HG02763 (cell line): ENCODE results near the gene KLHL30.

Experiments
- ATAC-seq: cut with Tn5 transposase; IDR thresholded peaks from one replicate; pipeline ENCODE4 v1.9.1; 2021; ENCODE audit warnings: mild to moderate bottlenecking, moderate library complexity; ENCODE audit not compliant: unreplicated experiment

The KLHL30 gene

GRCh38 chr2:238144262-238144661, 5.8 kb downstream of the KLHL30 start:
- no peak for ATAC-seq

- ATAC-seq = no peak
These were observed 6.6 kb downstream of the KLHL30 start for GRCh38 chr2:238145046-238145445.

DNA sequence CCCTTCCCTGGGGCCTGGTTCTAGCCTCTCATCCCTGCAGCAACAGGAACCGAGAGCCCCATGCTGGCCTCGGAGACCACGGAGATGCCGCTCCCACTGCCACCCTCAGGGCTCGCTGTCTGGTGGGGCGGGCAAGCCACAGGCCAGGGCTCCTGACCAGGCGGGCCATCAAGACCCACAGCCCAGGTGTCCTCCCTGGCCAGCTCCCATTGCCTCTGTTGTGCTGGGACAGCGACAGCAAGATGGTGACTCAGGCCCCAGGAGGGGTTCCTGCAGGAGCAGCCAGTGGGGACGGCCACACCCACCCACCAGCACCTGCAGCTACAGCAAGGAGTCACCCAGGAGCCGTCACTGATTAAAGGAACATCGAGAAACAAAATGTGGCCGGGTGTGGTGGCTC, 7.4 kb downstream of the KLHL30 start:
- no peak for ATAC-seq

DNA sequence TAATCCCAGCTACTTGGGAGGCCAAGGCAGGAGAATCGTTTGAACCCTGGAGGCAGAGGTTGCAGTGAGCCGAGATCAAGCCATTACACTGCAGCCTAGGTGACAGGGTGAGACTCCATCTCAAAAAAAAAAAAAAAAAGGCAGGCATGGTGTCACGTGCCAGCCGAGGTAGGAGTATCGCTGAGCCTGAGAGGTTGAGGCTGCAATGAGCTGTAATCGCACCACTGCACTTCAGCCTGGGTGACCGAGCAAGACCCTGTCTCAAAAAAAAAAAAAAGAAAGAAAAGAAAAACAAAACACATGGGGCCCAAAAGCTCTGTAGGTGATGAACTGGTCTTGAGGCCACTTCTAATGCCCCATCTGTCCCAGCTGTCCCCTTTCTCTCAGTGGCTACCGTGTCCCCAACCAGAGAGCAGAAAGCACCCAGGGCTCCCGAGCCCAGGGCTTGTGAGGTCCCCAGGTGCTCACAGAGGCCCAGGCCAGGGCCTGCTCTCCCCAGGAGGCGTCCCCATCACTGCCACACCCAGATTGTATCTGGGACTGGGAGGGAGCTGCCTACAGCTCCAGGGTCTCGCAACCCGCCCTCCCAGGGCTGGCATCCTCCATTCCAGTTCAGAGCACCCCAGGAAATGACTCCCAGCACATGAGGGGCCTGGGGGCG, 8.5 kb downstream of the KLHL30 start:
- no peak for ATAC-seq

GRCh38 chr2:238148981-238149380, 10.5 kb downstream of the KLHL30 start:
- no peak for ATAC-seq

- ATAC-seq = no peak
These were observed 11.5 kb downstream of the KLHL30 start for GRCh38 chr2:238149841-238150572.

DNA sequence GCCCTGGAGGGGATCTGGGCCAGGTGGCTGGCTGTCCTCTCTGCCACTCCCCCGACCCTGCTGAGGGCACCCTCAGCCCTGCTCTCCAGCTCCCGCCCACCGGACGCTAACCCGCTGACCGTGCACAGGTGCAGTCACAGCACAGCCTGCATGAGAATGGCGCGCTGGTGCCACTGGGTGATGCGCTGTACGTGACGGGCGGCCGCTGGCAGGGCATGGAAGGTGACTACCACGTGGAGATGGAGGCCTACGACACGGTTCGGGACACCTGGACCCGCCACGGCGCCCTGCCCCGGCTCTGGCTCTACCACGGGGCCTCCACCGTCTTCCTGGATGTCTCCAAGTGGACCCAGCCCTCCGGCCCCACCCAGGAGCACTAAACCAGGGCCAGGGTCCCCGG, 12.2 kb downstream of the KLHL30 start:
- no peak for ATAC-seq

DNA sequence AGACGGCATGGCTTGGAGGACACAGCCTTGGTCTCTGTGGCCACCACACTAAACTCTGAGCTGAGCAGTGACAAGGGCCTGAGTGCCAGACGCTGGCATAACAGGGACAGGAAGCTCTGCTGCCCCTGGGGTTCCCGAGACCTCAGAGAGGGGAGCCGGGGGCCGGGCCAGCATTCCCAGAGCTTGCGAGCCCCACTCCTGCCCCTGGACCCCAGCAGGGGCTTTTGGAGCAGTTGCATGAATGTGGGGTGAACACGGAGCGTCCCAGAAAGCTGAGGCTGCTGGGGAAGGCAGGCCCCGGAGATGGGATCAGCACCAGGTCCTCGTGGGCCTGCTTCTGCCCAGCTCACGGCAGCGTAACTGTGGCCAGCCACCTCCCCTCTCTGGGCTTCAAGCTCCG, 12.7 kb downstream of the KLHL30 start:
- ATAC-seq = no peak

DNA sequence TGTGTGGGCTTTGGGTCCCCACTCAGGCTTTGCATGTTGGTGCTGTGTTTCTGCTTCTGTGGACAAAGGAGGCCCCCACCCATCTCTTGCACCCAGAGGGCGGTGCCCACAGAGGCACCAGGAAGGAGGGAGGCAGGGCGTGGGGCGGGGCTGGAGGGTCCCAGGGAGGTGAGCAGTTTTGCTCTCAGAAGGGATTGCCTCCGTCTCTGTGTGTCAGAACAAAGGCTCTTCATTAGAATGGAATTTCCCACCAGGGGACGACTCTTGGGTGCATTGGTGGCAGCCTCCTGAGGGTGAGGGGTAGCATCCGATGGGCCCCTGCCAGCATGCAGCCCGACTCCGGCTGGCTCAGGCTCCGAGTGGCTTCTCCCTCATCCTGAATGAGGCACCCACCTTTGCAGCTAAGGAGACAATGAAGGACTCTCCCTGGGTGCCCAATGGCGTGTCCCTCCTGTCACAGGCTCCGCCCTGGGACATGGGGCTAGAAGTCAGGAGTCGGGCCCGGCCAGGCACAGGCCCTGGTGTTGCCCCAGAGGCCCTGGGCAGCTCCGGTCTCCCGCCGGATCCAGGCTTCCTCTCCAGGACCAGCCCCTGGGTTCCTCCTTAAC, 13.3 kb downstream of the KLHL30 start:
- no peak for ATAC-seq

GRCh38 chr2:238152771-238153688, 14.6 kb downstream of the KLHL30 start:
- no peak for ATAC-seq

GRCh38 chr2:238154570-238154969, 16.1 kb downstream of the KLHL30 start:
- ATAC-seq = no peak

DNA sequence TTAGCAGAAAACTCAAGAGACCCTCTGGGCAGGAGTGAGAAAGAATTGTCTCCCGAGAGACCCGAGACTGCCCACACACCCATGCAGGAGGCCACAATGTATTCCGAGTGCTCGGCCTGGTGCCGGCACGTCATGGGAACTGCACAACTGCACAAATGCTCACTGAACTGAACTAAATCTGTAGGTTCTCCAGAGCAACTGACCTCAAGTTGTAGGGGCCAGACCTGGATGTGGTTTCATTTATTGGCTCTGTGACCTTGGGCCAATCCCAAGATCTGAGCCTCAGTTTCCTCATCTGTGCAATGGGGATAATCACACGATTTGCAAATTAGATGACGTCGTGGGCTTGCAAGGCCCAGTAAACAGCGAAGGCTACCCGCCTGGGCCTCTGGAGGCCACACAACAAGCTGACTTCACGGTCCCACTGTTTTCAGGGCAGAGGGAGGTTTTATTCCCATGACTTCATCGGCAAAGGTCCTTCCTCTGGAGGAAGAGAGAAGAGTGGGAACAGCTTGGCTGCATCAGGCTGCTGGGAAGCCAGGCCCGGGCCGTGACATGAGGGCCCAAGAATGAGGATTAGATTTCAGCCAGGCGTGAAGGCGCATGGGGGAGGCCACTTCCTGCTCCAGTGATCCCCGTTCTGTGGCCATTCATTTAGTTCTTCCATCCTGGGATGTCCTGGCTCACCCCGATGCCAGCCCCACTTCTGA, 16.7 kb downstream of the KLHL30 start:
- no peak for ATAC-seq

DNA sequence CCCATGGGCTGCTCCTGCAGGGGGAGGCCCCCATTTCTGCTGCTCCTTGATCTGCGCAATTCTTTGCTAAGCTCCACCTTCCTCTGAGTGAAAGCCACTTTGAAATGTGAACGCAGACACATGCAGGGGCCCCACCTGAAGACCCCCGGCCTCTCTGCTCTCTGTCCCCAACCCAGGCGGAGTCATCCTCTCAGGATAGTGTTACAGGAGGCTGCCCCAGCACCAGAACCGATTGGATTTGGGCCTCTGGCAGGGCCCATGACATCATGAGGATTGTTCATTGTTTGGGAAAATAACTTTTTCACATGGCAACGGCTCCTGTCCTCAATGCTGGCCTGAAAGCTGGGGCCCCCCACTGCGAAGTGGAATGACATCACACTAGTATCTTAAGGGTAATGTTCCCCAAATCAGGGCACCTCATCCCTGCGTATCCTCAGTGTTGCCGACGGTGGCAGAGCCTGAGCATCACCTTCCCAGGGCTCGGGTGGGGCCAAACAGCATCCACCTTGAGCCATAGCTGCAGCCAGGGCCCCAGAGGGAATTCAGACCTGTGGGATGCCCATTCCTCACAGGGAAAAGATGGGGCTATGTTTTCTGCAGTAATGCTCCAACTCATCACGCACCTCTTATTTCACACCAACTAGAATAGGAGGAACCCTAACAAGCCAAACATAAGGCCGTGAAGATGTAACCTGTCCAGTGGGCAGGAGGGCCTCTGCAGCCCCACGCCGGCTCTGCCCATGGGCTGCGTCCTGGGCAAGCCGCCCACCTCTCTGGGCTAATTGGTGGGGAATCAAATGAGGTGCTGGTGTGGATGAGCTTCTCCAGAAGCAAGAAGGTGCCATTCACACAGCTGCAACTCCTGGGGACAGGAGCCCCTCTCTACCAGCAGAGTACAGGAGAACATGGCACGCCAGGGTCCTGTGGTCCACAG, 17.6 kb downstream of the KLHL30 start:
- no peak for ATAC-seq

DNA sequence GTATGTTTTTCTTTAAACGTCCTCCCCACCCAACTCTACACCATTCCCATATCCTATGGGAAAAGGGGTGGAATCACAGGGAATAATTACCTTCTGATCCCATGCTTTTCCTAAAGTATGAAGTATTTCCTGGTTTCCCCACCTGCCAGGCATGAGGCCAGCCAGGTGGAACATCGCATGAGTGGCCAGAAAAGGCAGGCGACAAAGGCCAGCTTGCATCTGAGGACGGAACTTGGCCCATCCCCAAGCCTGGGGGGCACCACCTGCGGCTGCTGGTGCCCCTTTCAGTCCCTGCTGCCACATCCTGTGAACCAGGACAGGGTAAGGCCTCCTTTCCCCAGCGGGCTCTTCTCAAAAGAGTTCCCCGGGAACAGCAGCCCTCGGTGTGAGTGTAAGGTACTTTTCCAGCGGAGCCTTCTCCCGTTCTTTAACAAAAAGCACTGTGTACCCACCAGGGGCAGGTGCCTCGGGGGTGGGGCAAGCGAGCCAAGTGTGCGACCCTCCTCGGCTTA, 19.1 kb downstream of the KLHL30 start:
- ATAC-seq = no peak

DNA sequence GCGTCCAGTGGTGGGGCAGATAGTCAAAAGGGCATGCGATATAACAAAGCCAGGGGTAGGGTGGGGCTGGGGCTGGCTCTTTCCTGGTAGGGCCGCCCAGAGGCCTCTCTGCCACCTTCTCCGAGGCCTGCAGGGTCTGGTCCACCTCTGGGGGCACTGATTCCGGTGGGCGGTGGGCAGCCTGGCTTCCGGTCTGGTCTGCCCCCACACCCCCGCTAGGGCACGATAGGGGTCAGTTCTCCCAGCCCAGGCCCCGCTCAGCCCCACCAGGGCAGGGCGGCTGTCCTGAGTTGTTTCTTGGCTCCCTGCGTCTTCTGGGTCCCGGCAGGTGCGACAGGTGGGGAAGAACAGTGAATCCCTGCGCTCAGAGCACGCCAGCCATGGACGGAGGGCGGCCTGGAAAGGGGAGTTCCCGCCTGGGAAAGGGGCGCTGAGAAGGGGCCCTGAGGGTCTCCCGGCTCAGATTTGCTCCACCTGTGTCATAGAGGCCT, 19.6 kb downstream of the KLHL30 start:
- no peak for ATAC-seq

GRCh38 chr2:238158509-238159070, 20.1 kb downstream of the KLHL30 start, which contains the start of gene ERFE:
Gene ERFE (plus strand): TSS chr2:238158970. CDS start chr2:238159008, 38 bp downstream.
- ATAC-seq = no peak

DNA sequence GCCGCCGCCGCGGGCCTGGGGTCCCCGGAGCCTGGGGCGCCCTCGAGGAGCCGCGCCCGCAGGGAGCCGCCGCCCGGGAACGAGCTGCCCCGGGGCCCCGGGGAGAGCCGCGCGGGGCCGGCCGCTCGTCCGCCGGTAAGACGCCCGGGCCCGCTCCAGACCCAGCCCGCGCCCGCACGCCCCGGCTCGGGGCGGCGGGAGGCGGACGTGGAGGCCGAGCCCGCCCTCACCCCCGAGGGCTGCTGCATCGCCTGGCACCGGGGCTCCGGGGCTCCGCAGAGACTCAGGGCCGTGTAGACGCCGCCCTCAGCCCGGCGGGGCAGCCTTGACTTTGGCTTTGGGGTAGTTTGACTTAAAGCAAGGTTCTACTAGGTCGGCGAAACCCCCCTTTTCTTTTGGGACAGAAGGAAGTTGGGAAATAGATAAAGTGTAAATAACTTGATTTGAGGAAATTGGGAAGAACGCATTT, 20.6 kb downstream of the KLHL30 start:
- ATAC-seq = no peak

DNA sequence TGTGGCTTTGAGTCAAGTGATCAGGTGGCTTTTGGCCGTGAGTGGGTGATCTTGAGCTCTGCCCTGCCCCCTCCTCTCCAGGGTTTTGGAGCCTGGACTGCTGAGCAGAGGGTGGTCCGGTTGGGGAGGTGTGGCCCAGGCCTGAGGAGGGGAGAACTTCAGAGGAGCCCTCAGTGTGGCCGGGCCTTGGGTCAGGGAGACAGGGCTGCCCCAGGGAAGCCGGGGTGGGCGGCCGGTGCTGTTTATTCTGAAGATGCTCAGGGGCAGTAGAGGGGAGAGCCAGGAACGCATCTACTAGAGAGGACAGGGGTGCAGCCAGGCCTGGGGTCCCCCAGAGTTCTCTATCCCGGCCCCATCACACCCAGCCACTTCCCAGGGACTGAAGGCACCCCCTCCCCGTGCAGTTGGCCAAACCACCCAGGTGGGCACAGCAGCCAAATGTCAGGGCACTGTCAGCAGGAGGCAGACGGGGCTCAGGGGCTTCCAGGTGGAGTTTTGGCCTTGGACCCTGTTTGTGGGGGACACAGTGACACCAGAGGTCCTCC, 21.3 kb downstream of the KLHL30 start:
- ATAC-seq = no peak
